CD4-positive, alpha-beta T cell treated with Interleukin-4 for 4 hours (primary cell): ENCODE results near the gene HAX1.
A peak's percentile ranks its signal among the peaks of the same experiment; 100 is the strongest.
"Not testable (repeated sequence)": the region's sequence is repeated elsewhere in the genome, so short reads cannot be mapped to it uniquely, and the experiment has no call there.

Source experiments
- DNase-seq: peaks from one replicate; pipeline ENCODE4 v3.0.0-alpha.2; 2020

HAX1 gene

GRCh38 chr1:154288661-154289060 lies 16.2 kb downstream of the HAX1 start:
- no peak for DNase-seq

- DNase-seq, result no peak
Observed at GRCh38 chr1:154290921-154291320, 18.5 kb downstream of the HAX1 start.

GRCh38 chr1:154295408-154296235 lies 23.2 kb downstream of the HAX1 start:
- DNase-seq, result no peak

GRCh38 chr1:154301582-154301981 lies 29.2 kb downstream of the HAX1 start:
- DNase-seq, result no peak

GRCh38 chr1:154304664-154305337 lies 32.4 kb downstream of the HAX1 start:
- DNase-seq, result no peak

- no peak for DNase-seq
Observed at GRCh38 chr1:154306151-154306550, 33.7 kb downstream of the HAX1 start.

- DNase-seq, result peak; percentile 33
Observed at GRCh38 chr1:154307670-154308270, 35.3 kb downstream of the HAX1 start.

- not testable (repeated sequence) for DNase-seq
Observed at GRCh38 chr1:154309136-154309535, 36.7 kb downstream of the HAX1 start.

GRCh38 chr1:154312229-154313065 lies 40.0 kb downstream of the HAX1 start:
- not testable (repeated sequence) for DNase-seq

GRCh38 chr1:154313066-154313356 lies 40.6 kb downstream of the HAX1 start:
- no peak for DNase-seq

GRCh38 chr1:154314226-154314625 lies 41.8 kb downstream of the HAX1 start:
- DNase-seq, result not testable (repeated sequence)

GRCh38 chr1:154316704-154317103 lies 44.3 kb downstream of the HAX1 start:
- no peak for DNase-seq

GRCh38 chr1:154318386-154318785 lies 46.0 kb downstream of the HAX1 start:
- no peak for DNase-seq

- no peak for DNase-seq
Observed at GRCh38 chr1:154320882-154321608, 48.6 kb downstream of the HAX1 start, which contains the start of gene AQP10. TSS of gene AQP10 (plus strand) at chr1:154321093. CDS start at chr1:154321156, 63 bp downstream.

- DNase-seq, result not testable (repeated sequence)
Observed at GRCh38 chr1:154321609-154321934, 49.1 kb downstream of the HAX1 start.

- DNase-seq, result no peak
Observed at GRCh38 chr1:154323493-154323892, 51.1 kb downstream of the HAX1 start.

- no peak for DNase-seq
Observed at GRCh38 chr1:154324241-154324640, 51.8 kb downstream of the HAX1 start.

GRCh38 chr1:154324669-154325582 lies 52.5 kb downstream of the HAX1 start, which contains the start of gene ATP8B2:
TSS of gene ATP8B2 (plus strand) at chr1:154325525. CDS start at chr1:154328142, 2,617 bp downstream.
- DNase-seq, result peak; percentile 83
